NCI-H2196 treated with DMSO at 0.1 percent for 48 hours (cell line): Measurements from ENCODE around the gene LCN12.
A peak's percentile ranks its signal among the peaks of the same experiment; 100 is the strongest.

Experiments used
- DNase-seq: peaks from one replicate; lab custom pipeline; 2025; ENCODE audit not compliant: unreplicated experiment; lab: John Stamatoyannopoulos, UW

The LCN12 gene

DNA sequence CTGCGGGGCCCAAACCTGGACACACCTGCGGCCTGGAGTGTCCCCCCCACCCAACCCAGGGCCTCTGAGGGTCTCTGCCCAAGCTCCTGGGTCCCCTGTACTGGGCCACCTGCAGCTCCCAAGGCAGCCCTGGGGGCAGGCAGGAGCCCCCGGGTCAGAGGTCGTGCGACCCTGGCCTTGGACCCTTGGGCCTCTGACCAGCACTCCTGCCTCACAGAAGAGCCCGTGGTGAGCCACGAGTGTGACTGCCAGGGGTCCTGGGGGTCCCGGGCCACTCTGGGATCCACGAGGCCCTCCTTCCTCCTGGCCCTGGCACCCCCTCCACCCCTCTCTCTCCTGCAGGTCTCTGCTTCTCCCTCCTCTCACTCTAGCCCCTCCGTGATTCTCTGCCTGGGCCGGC, 20.3 kb downstream of the LCN12 start:
- DNase-seq, result no peak

DNA sequence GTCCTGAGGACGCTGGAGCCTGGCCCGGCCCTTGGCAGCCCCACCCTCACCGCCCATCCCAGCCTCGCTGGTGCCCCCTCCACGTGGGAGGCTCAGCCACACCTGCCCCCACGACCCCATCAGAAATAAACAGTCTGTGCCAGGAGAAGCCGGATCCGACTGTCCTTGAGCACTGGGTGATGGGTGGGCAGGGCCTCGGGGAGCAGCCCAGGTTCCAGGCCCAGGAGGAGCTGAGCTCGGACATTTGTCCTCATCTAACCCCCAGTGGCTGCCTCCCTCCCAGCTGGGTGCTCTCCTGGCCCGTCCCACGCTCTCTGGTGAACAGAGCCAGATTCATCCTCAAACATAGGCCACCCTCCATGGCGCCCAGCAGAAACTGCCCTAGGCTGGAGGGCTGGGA, 20.7 kb downstream of the LCN12 start:
- DNase-seq, result no peak

DNA sequence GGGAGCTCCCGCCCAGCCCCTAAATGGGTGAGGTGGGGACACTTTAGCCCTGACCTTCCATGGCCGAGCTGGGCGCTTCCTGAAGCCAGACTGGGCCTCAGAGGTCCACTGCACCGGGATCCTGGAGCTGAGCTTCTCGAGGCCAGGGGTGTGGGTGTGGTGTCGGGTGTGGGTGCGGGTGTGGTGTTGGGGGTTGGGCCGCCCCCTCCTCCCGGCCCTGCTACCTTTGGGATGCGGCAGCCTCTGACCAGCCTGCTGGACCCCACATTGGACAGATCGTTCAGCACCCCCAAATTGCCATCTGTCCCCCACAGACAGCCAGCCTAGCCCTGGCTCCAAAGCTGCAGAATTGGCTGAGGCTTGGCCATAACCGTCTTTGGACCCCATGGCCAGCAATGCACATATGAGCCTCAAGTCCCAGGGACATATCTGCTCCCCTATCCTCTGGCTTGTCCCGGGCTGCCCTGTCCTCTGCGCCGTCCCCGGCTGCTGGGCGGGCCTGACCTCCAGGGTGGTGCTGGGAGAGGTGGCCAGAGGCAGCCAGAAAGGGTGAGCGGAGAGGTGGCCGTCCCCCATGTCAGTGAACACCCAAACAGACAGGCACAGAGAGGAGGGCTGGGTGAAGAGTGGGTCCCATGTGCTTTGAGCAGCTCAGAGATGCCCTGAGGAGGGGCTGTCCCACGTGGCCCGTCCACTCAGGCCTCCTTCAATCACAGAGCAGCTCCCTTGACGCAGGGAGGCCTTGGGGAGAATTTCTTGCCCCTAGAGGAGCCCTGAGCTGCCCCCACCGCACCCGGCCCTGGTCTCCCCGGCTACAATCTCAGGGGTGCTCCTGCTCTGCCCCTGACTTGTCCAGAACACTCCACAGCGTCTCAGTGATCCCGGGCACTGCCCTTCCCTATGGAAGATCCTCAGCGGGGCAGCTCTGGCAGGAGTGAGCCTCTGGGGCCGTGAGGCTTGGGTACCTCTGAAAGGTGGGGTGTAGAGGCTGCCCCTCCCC, 21.8 kb downstream of the LCN12 start:
- no peak for DNase-seq

GRCh38 chr9:136974817-136975535, 22.9 kb downstream of the LCN12 start:
- DNase-seq, result no peak

GRCh38 chr9:136975644-136976043, 23.6 kb downstream of the LCN12 start:
- DNase-seq, result no peak

- no peak for DNase-seq
These were observed 25.1 kb downstream of the LCN12 start, which contains the start of gene PTGDS for GRCh38 chr9:136977223-136977622. TSS of gene PTGDS (plus strand) at chr9:136977504. CDS start at chr9:136977579, 75 bp downstream.

DNA sequence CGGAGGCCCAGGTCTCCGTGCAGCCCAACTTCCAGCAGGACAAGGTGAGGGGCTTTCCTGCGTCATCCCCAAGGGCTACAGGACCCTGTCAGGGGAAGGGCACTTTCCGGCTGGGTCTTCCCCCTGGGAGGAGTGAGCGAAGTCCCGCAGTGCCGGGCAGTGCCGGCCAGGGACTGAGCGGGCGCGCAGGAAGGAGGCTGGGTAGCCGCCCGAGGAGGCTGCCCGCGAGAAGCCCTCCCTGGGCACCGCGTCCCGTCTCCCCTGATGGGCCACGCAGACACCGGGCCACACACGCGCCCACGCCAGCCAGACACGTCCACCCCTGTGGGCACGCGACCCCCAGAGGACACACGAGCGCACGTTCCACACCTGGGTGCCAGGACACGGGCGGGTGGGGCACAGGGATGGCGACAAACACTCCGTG, 25.6 kb downstream of the LCN12 start:
- DNase-seq, result no peak

DNA sequence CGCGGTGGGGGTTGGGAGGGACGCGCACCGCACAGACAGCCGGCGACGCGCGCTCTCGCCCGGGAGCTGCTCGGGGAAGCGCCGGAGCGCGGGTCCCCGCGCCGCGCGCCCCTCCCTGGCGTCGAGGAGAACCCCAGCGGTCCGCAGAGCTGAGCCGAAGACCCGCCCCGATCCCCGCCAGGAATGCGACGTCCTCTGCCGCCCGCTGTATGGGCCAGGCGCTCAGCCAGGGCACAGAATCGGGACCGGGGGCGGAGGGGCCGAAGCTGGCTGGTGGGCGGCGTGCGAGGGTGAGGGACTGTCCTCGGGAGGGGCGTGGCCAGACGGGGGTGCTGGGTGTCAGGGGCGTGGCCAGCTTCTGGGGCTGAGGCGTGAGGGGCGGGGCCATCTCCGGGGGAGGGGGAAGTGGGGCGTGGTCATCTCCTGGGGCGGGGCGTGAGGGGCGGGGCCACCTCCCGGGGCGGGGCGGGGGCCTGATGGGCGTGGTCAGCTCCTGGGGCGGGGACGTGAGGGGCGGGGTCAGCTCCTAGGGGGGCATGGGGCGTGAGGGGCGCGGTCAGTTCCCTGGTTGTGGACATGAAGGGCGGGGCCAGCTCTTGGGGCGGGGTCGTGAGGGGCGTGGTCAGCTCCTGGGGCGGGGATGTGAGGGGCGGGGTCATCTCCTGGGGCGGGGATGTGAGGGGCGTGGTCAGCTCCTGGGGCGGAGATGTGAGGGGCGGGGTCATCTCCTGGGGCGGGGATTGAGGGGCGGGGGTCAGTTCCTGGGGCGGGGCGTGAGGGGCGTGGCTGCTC, 26.2 kb downstream of the LCN12 start:
- peak; percentile 63 for DNase-seq

- no peak for DNase-seq
These were observed 26.9 kb downstream of the LCN12 start for GRCh38 chr9:136978865-136979544.

DNA sequence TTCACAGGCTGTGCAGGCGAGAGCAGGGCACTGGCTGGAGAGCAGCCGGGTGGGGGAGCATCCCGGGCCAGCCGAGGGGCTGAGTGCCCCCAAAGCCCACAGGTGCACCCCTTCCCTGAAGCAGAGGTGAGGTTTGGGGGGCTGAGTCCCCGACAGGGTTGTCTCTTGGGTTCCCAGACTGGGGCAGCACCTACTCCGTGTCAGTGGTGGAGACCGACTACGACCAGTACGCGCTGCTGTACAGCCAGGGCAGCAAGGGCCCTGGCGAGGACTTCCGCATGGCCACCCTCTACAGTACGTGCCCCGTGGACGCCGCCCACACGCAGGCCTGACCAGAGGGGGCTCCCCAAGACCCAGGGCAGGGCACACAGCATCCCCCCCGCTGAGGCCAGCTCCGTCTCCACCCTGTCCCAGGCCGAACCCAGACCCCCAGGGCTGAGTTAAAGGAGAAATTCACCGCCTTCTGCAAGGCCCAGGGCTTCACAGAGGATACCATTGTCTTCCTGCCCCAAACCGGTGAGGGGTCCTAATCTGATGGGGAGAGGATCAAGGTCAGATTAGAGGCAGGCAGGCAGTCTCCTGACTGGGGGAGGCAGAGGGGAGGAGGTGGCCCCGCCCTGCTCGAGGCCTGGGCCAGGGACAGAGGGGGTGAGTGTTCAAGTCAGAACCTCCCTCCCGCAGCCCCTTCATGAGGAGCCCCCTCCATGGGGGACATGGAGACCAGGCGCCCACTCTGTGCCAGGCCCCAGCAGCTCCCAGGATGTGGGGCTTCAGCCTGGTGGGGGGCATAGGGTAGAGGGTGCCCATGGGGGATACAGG, 27.9 kb downstream of the LCN12 start:
- DNase-seq, result no peak

GRCh38 chr9:136980669-136981478, 28.8 kb downstream of the LCN12 start:
- no peak for DNase-seq

- no peak for DNase-seq
These were observed 29.6 kb downstream of the LCN12 start for GRCh38 chr9:136981588-136982231.

- no peak for DNase-seq
These were observed 30.4 kb downstream of the LCN12 start, which contains the start of gene LCNL1 for GRCh38 chr9:136982232-136983051. TSS of gene LCNL1 (plus strand) at chr9:136982993. CDS start at chr9:136983587, 594 bp downstream.

DNA sequence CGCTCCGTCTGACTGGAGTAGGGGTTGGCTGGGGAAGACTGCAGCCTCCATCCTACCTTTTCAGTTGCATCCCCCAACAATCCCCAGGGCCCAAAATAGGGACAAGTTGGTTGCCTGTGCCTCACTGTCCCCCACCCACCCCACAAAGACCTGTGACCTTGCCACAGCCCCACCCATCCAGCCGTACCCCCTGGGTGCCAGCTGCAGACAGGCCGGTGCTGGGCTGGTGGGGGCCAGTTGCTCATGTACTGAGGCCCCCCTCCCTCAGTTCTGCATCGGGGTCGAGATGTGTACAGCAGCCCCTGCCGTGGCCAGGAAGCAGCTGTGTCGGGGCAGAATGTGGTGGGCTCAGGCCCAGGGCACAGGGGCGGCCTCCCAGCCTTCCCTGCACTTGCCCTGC, 31.1 kb downstream of the LCN12 start:
- DNase-seq, result no peak

DNA sequence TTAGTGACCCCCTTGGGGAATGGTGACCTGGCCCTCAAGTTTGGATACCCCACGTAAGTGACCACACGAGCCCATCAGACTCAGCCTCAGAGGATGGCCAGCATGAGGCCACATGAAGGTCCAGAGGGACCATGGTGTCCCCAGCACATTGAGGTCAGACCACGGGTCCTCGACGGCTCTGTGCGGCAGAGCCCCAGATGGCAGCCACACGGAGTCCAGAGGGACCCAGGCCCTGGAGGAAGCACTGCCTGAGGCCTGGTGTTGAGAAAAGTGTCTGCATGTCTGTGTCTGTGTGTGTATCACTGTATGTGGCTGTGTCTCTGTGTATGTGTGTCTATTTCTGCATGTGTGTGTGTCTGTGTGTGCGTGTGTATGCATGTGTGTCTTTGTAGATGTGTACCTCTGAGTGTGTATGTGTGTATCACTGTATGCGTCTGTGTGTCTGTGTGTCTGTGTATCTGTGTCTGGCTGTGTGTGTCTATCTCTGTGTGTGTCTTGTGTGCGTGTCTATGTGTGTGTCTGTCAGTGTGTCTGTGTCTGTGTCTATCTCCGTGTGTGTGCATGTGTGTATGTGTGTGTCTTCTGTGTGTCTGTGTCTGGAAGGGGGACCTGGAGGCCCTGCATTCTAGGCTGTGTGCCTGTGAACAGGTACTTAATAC, 31.7 kb downstream of the LCN12 start:
- DNase-seq, result no peak

DNA sequence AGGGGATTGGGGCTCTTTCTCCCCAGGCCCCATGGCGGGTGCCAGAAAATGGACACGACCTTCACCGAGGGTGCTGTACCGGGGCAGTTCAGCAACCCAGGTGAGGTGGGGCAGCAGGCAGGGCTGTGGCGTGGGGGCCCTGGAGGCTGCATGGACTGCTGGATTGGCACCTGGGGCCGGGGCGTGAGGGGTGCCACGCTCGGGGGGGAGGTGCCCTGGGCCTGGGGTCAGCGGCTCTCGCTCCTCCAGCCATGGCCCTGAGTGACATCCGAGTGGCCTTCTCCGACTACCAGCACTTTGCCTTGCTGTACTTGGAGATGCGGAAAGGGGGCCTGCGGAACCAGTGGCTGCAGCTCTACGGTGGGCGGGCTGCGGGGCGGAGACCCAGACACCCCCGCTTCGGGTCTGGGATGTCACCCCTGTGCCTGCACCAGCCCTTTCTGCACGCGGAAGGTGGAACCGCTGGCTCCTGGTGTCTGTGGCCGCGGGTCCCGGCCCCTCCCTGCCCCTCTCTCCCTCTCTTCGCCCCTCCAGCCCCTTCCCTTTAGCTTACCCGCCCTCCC, 32.5 kb downstream of the LCN12 start:
- no peak for DNase-seq
